ENCODE data around the gene ZDHHC11.

The ZDHHC11 gene

GRCh38 chr5:850511-851006, at the start of gene ZDHHC11:
Gene ZDHHC11, minus strand, starts transcription at chr5:850986. Its CDS starts 384 bp downstream, at chr5:850602.
- no peak for DNase-seq (ENCODE audit: low spot score)

GRCh38 chr5:893711-894110, 42.9 kb upstream of the ZDHHC11 start:
- DNase-seq (ENCODE audit: low spot score) = no peak

- DNase-seq (ENCODE audit: low spot score) = peak; percentile 26
Measured at GRCh38 chr5:893137-893506, 42.3 kb upstream of the ZDHHC11 start.

GRCh38 chr5:892394-893136, 41.8 kb upstream of the ZDHHC11 start, which contains the start of the genes BRD9 and TRIP13:
Gene BRD9, minus strand, starts transcription at chr5:892801. Its CDS starts 144 bp downstream, at chr5:892657.
Gene TRIP13, plus strand, starts transcription at chr5:892884. Its CDS starts 115 bp downstream, at chr5:892999.
- DNase-seq (ENCODE audit: low spot score) = peak; percentile 99

GRCh38 chr5:891837-892393, 41.1 kb upstream of the ZDHHC11 start:
- peak; percentile 76 for DNase-seq (ENCODE audit: low spot score)

- peak; percentile 53 for DNase-seq (ENCODE audit: low spot score)
Measured at GRCh38 chr5:891117-891836, 40.5 kb upstream of the ZDHHC11 start.

- no peak for DNase-seq (ENCODE audit: low spot score)
Measured at GRCh38 chr5:889075-889710, 38.4 kb upstream of the ZDHHC11 start.

- no peak for DNase-seq (ENCODE audit: low spot score)
Measured at GRCh38 chr5:888638-889035, 37.9 kb upstream of the ZDHHC11 start.

- no peak for DNase-seq (ENCODE audit: low spot score)
Measured at GRCh38 chr5:887947-888637, 37.3 kb upstream of the ZDHHC11 start.

GRCh38 chr5:886716-887325, 36.0 kb upstream of the ZDHHC11 start:
- no peak for DNase-seq (ENCODE audit: low spot score)

- no peak for DNase-seq (ENCODE audit: low spot score)
Measured at GRCh38 chr5:886036-886435, 35.2 kb upstream of the ZDHHC11 start.

- DNase-seq (ENCODE audit: low spot score) = no peak
Measured at GRCh38 chr5:885529-885928, 34.7 kb upstream of the ZDHHC11 start.

- DNase-seq (ENCODE audit: low spot score) = no peak
Measured at GRCh38 chr5:885127-885442, 34.3 kb upstream of the ZDHHC11 start.

- DNase-seq (ENCODE audit: low spot score) = no peak
Measured at GRCh38 chr5:884345-885126, 33.8 kb upstream of the ZDHHC11 start.

- no peak for DNase-seq (ENCODE audit: low spot score)
Measured at GRCh38 chr5:883475-884181, 32.8 kb upstream of the ZDHHC11 start.

- no peak for DNase-seq (ENCODE audit: low spot score)
Measured at GRCh38 chr5:882253-883183, 31.7 kb upstream of the ZDHHC11 start.

GRCh38 chr5:881551-881935, 30.8 kb upstream of the ZDHHC11 start:
- no peak for DNase-seq (ENCODE audit: low spot score)

GRCh38 chr5:880816-881550, 30.2 kb upstream of the ZDHHC11 start:
- no peak for DNase-seq (ENCODE audit: low spot score)

Data from GM03348 (cell line).